Neural cell (in vitro differentiated cells): ENCODE data around the gene CNIH3. TPM values are rescaled to one million over a fixed set of nuclear protein-coding genes. Genes with fewer than 3 reads are reported as not detected.

Experiments
- H2AFZ ChIP-seq: fragments of 200-600, 300-800 bp; sonication (generic), shearing (Covaris generic); 2 replicates; pipeline ENCODE4 v1.6.0; 2014; ENCODE audit warnings: low read depth, mild to moderate bottlenecking, antibody characterized with exemption, low read length, moderate library complexity
- H3F3A ChIP-seq: fragments of 200-600 bp; shearing (Covaris generic); 2 replicates; pipeline ENCODE4 v1.6.1; 2016; ENCODE audit warnings: mild to moderate bottlenecking, moderate library complexity, mixed read lengths, antibody characterized with exemption, low read length; ENCODE audit not compliant: insufficient read depth, poor library complexity, severe bottlenecking
- H3K27ac ChIP-seq: fragments of 200-600, 300-800 bp; sonication (generic), shearing (Covaris generic); 2 replicates; pipeline ENCODE4 v1.5.1; 2014; ENCODE audit warnings: mild to moderate bottlenecking, low read length, moderate library complexity
- H3K27me3 ChIP-seq: fragments of 300-800, 200-600 bp; sonication (generic), shearing (Covaris generic); 2 replicates; pipeline ENCODE4 v1.6.0; 2014; ENCODE audit warnings: mild to moderate bottlenecking, low read depth, low read length, moderate library complexity; ENCODE audit not compliant: insufficient read depth
- H3K36me3 ChIP-seq: fragments of 300-800, 200-600 bp; sonication (generic), shearing (Covaris generic); 2 replicates; pipeline ENCODE4 v1.5.1; 2014; ENCODE audit warnings: mild to moderate bottlenecking, antibody characterized with exemption, low read length, moderate library complexity; ENCODE audit not compliant: insufficient read depth
- H3K4me2 ChIP-seq: fragments of 300-800, 200-600 bp; sonication (generic), shearing (Covaris generic); 2 replicates; pipeline ENCODE4 v1.6.0; 2014; ENCODE audit warnings: mild to moderate bottlenecking, low read length
- H3K4me3 ChIP-seq: fragments of 300-800, 200-600 bp; sonication (generic), shearing (Covaris generic); 2 replicates; pipeline ENCODE4 v1.5.1; 2014; ENCODE audit warnings: mild to moderate bottlenecking, low read length, moderate library complexity
- H3K79me2 ChIP-seq: fragments of 200-600 bp; shearing (Covaris generic); replicated peaks from 2 replicates; pipeline ENCODE4 v1.6.0; 2014; ENCODE audit warnings: mild to moderate bottlenecking, low read length, moderate library complexity; ENCODE audit not compliant: insufficient read depth
- H3K9ac ChIP-seq: fragments of 300-800, 200-600 bp; sonication (generic), shearing (Covaris generic); 2 replicates; pipeline ENCODE4 v1.6.1; 2016; ENCODE audit warnings: mild to moderate bottlenecking, low read length, mixed read lengths
- H3K9me2 ChIP-seq: fragments of 200-600 bp; shearing (Covaris generic); 2 replicates; pipeline ENCODE4 v1.6.1; 2016; ENCODE audit warnings: mild to moderate bottlenecking, low read length, mixed read lengths; ENCODE audit not compliant: insufficient read depth
- H3K9me3 ChIP-seq: fragments of 200-600, 300-800 bp; sonication (generic), shearing (Covaris generic); 2 replicates; pipeline ENCODE4 v1.6.1; 2016; ENCODE audit warnings: mild to moderate bottlenecking, mixed run types, low read length, moderate library complexity, mixed read lengths
- H4K20me1 ChIP-seq: fragments of 200-600 bp; shearing (Covaris generic); 2 replicates; pipeline ENCODE4 v1.6.1; 2016; ENCODE audit warnings: mild to moderate bottlenecking, mixed run types; ENCODE audit not compliant: insufficient read depth
- EP300 ChIP-seq: fragments of 450-650 bp; conservative IDR thresholded peaks from 2 replicates; pipeline ENCODE4 v1.6.1; 2014; ENCODE audit warnings: antibody characterized with exemption, mild to moderate bottlenecking, moderate library complexity; ENCODE audit not compliant: poor library complexity, severe bottlenecking
- EZH2 ChIP-seq: fragments of 200-600, 300-800 bp; shearing (Covaris generic), sonication (generic); IDR thresholded peaks from 2 replicates; pipeline ENCODE4 v1.6.1; 2014; ENCODE audit warnings: antibody characterized with exemption, low read length, borderline replicate concordance, mild to moderate bottlenecking; ENCODE audit not compliant: insufficient read depth, poor library complexity, severe bottlenecking
- MXI1 ChIP-seq: fragments of 450-650 bp; conservative IDR thresholded peaks from 2 replicates; pipeline ENCODE4 v1.6.1; 2014; ENCODE audit warnings: antibody characterized with exemption, mild to moderate bottlenecking; ENCODE audit not compliant: poor library complexity, severe bottlenecking
- POLR2AphosphoS5 ChIP-seq: IDR thresholded peaks from 2 replicates; pipeline ENCODE4 v1.6.1; 2012
- RAD21 ChIP-seq: fragments of 450-650 bp; conservative IDR thresholded peaks from 2 replicates; pipeline ENCODE4 v1.6.1; 2014; ENCODE audit warnings: antibody characterized with exemption, mild to moderate bottlenecking, moderate library complexity
- SMC3 ChIP-seq: fragments of 450-650 bp; conservative IDR thresholded peaks from 2 replicates; pipeline ENCODE4 v1.6.1; 2014; ENCODE audit warnings: antibody characterized with exemption, mild to moderate bottlenecking, moderate library complexity; ENCODE audit not compliant: poor library complexity
- TAF1 ChIP-seq: IDR thresholded peaks from 2 replicates; pipeline ENCODE4 v1.6.1; 2012; ENCODE audit warnings: low read depth
- polyA plus RNA-seq: library from polyadenylated mRNA; depleted of rRNA; stranded (reverse); fragments of >200 nt; gene quantifications from 2 replicates; pipeline ENCODE4 v1.2.3, GENCODE V29; 2014
- TF ChIP-seq, protein P1 (sequence below): fragments of 450-650 bp; IDR thresholded peaks from 2 replicates; pipeline ENCODE4 v1.5.1; 2014; ENCODE audit warnings: antibody characterized with exemption, mild to moderate bottlenecking, moderate library complexity; ENCODE audit not compliant: poor library complexity, severe bottlenecking
- TF ChIP-seq, protein P2 (sequence below): IDR thresholded peaks from 2 replicates; pipeline ENCODE4 v1.6.1; 2012; ENCODE audit warnings: borderline replicate concordance

CNIH3 gene
- polyA plus RNA-seq, 1 donor from 2014 or later: 9.3 TPM

DNA sequence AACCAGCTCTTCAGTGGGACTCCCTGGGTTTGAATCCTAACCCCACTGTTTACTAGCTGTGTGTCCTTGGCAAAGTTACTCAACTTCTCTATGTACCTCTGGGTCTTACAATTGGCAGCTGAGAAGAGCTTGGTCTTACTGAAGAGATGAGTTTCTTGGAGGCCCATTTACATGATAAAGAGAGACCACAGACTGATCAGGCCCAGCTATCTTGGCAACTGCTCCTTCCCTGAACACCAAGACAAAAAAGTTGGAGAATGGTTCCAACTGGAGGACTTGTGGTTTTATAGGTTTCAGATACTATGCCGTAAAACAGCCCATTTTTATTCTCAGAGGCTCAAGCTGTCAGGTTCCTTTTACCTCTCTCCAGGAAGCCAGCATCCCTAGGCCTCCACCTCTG is 24.8 kb upstream of the CNIH3 start:
- H3K27ac ChIP-seq: no peak overlapping the region
- no peaks in the 10 kb centered on the region for H3F3A ChIP-seq
- no peak for TF ChIP-seq EZH2
- no peak for TF ChIP-seq EP300
- TF ChIP-seq, protein P1, sequence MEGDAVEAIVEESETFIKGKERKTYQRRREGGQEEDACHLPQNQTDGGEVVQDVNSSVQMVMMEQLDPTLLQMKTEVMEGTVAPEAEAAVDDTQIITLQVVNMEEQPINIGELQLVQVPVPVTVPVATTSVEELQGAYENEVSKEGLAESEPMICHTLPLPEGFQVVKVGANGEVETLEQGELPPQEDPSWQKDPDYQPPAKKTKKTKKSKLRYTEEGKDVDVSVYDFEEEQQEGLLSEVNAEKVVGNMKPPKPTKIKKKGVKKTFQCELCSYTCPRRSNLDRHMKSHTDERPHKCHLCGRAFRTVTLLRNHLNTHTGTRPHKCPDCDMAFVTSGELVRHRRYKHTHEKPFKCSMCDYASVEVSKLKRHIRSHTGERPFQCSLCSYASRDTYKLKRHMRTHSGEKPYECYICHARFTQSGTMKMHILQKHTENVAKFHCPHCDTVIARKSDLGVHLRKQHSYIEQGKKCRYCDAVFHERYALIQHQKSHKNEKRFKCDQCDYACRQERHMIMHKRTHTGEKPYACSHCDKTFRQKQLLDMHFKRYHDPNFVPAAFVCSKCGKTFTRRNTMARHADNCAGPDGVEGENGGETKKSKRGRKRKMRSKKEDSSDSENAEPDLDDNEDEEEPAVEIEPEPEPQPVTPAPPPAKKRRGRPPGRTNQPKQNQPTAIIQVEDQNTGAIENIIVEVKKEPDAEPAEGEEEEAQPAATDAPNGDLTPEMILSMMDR: no peak
- no peak for TF ChIP-seq SMC3
- no peak for TF ChIP-seq MXI1
- no peak for TF ChIP-seq POLR2AphosphoS5
- TF ChIP-seq, protein P2, sequence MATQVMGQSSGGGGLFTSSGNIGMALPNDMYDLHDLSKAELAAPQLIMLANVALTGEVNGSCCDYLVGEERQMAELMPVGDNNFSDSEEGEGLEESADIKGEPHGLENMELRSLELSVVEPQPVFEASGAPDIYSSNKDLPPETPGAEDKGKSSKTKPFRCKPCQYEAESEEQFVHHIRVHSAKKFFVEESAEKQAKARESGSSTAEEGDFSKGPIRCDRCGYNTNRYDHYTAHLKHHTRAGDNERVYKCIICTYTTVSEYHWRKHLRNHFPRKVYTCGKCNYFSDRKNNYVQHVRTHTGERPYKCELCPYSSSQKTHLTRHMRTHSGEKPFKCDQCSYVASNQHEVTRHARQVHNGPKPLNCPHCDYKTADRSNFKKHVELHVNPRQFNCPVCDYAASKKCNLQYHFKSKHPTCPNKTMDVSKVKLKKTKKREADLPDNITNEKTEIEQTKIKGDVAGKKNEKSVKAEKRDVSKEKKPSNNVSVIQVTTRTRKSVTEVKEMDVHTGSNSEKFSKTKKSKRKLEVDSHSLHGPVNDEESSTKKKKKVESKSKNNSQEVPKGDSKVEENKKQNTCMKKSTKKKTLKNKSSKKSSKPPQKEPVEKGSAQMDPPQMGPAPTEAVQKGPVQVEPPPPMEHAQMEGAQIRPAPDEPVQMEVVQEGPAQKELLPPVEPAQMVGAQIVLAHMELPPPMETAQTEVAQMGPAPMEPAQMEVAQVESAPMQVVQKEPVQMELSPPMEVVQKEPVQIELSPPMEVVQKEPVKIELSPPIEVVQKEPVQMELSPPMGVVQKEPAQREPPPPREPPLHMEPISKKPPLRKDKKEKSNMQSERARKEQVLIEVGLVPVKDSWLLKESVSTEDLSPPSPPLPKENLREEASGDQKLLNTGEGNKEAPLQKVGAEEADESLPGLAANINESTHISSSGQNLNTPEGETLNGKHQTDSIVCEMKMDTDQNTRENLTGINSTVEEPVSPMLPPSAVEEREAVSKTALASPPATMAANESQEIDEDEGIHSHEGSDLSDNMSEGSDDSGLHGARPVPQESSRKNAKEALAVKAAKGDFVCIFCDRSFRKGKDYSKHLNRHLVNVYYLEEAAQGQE: no peak
- no peak for TF ChIP-seq RAD21
- TF ChIP-seq TAF1: no peak
- no peaks in the 10 kb centered on the region for H3K27me3 ChIP-seq
- no peaks in the 10 kb centered on the region for H3K36me3 ChIP-seq
- H2AFZ ChIP-seq: no peak overlapping the region
- H3K79me2 ChIP-seq: no peaks in the 10 kb centered on the region
- no peak overlapping the region for H3K4me3 ChIP-seq
- H3K4me2 ChIP-seq: no peak overlapping the region
- H3K9me3 ChIP-seq: no peaks in the 10 kb centered on the region
- no peaks in the 10 kb centered on the region for H3K9me2 ChIP-seq
- H4K20me1 ChIP-seq: no peaks in the 10 kb centered on the region
- no peak overlapping the region for H3K9ac ChIP-seq

DNA sequence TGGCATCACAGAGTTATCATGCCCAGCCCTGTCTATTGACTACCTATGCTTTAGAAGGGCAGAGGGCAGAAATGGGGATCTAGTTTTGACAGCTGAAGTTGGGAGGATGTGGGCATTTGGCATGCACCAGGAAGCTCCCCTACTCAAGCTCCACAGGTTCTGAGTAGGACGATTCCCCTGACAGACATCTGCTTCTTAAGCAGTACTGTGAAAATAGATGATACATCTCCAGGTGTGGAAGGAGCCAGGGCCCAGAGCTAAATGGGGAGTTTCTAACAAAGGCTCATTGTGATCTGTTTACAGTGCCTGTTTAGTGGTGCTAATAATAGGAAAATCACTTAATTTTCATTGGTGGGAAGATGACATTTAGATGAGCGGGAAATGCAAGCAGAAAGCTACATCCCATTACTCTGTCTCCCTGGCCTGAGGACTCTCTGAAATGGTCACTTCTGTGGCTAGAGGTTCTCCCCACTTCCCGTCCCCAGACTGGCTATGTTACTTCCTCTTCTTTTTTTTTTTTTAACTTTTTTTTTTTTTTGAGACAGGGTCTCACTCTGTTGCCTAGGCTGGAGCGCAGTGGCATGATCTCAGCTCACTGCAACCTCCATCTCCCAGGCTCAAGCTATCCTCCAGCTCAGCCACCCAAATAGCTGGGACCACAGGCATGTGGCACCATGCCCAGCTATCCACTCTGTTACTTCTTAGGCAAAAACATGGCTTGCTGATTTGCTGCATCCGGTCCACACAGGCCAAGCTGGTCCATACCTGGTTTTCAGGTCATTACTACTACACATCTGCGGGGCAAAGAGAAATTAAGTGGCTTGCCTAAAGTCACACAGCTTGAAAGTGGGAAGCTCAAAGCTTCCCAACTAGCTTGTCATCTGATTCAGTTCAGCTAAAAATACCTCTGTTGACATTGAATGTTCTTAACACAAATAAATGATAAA is 23.2 kb upstream of the CNIH3 start:
- Histone ChIP-seq H2AFZ (no peak overlapping the region), H3K4me2 (no peak overlapping the region), H3F3A (no peaks in the 10 kb centered on the region), H3K9ac (no peak overlapping the region), H3K79me2 (no peaks in the 10 kb centered on the region), H3K9me3 (no peaks in the 10 kb centered on the region), H3K36me3 (no peaks in the 10 kb centered on the region), H3K9me2 (no peaks in the 10 kb centered on the region), H3K27me3 (no peaks in the 10 kb centered on the region), H3K27ac (no peak overlapping the region), H3K4me3 (no peak overlapping the region), H4K20me1 (no peaks in the 10 kb centered on the region)
- TF ChIP-seq POLR2AphosphoS5 (no peak), RAD21 (no peak), TAF1 (no peak)
- TF ChIP-seq, protein P1: no peak
- TF ChIP-seq, protein P2: no peak
